Stomach (tissue), 9 donors: ENCODE results near the gene NBEAL2. TPM values are rescaled to one million over a fixed set of nuclear protein-coding genes. Genes with fewer than 3 reads are reported as not detected.

Experiments
- DNase-seq, 2 donors: peaks; one replicate each; pipeline versions ENCODE4 v3.0.0 to v3.0.0-alpha.2; 2013 to 2019
- H3K27ac ChIP-seq, 5 donors: fragments of 200-600 bp in 4 of 5; sonication (generic) in 4 of 5; one replicate each; pipeline ENCODE4 v1.5.1; 2013 to 2019; ENCODE audit warnings: mild to moderate bottlenecking in 1 of 5, moderate library complexity in 1 of 5
- H3K27me3 ChIP-seq, 3 donors: fragments of 200-600 bp; sonication (generic); one replicate each; pipeline ENCODE4 v1.5.1; 2017 to 2019; ENCODE audit warnings: mixed run types in 1 of 3
- H3K36me3 ChIP-seq, 4 donors: fragments of 200-600 bp; sonication (generic); 1 replicate in 3 of 4; 2 replicates in 1 of 4; pipeline ENCODE4 v1.5.1; 2016 to 2019
- H3K4me1 ChIP-seq, 4 donors: fragments of 200-600 bp; sonication (generic); one replicate each; pipeline ENCODE4 v1.5.1; 2016 to 2019
- H3K4me3 ChIP-seq, 4 donors: fragments of 200-600 bp; sonication (generic) in 3 of 4; one replicate each; pipeline ENCODE4 v1.5.1; 2016 to 2019; ENCODE audit warnings: mild to moderate bottlenecking in 1 of 4
- H3K9me3 ChIP-seq, 4 donors: fragments of 200-600 bp; sonication (generic); one replicate each; pipeline ENCODE4 v1.5.1; 2016 to 2019
- CTCF ChIP-seq, 7 experiments: fragments of 450-650 bp in 4 of 7; fragments of 200-600 bp in 3 of 7; sonication (generic) in 3 of 7; IDR thresholded peaks; one replicate each; pipeline ENCODE4 v1.5.1; 2016 to 2019; ENCODE audit warnings: antibody characterized with exemption in 7 of 7, control low read depth in 2 of 7, mild to moderate bottlenecking in 1 of 7
- EP300 ChIP-seq: sonication (generic); formaldehyde crosslinking; IDR thresholded peaks from one replicate; pipeline ENCODE4 v1.6.1; 2017; ENCODE audit warnings: antibody characterized with exemption
- POLR2A ChIP-seq, 4 donors: fragments of 450-650 bp; IDR thresholded peaks; one replicate each; pipeline ENCODE4 v1.6.1; 2016; ENCODE audit warnings: antibody characterized with exemption in 4 of 4, control low read depth in 2 of 4, mild to moderate bottlenecking in 1 of 4, moderate library complexity in 1 of 4
- POLR2AphosphoS5 ChIP-seq, 3 donors: sonication (generic); formaldehyde crosslinking; IDR thresholded peaks; one replicate each; pipeline ENCODE4 v1.6.1; 2016; ENCODE audit warnings: antibody characterized with exemption in 3 of 3
- WGBS, 5 donors: extraction: QIAGEN DNeasy Blood & Tissue Kit in 3 of 5; methylation state at CpG; one replicate each; pipeline versions ENCODE4 v1.1.5 to v1.1.7; 2013 to 2018; 5-methylcytosine and 5-hydroxymethylcytosine counted together
- intact Hi-C: fragments of 100-400 bp; cut with DNase I; formaldehyde crosslinking; loops from one replicate; pipeline ENCODE4 v1.15.1; 2023; ENCODE audit warnings: low total_unique reads
- polyA plus RNA-seq, 3 donors: library from polyadenylated mRNA; stranded (reverse); fragments of 200-250 nt; gene quantifications; one replicate each; pipeline ENCODE4 v1.2.3, GENCODE V29; 2013
- total RNA-seq, 5 donors: library from RNA; depleted of rRNA; stranded (reverse); fragments of >200 nt; gene quantifications; one replicate each; pipeline versions ENCODE4 v1.1.0 to v1.2.3, GENCODE V29; 2014 to 2016
- donor health status: healthy with polysubstance abuse.
- donor health status: Bipolar disorder and iron deficiency.
- donor health status: healthy.

NBEAL2 gene
- total and polyA plus RNA-seq, 8 donors = 35.0 to 653 (median 214) TPM

- Histone ChIP-seq H3K9me3 (no peaks in the 10 kb centered on the region), H3K4me3 (peak overlapping the region in 2 of 4 donors; percentile 12 to 31), H3K27ac (peak overlapping the region; percentile 31 to 85 (median 69)), H3K4me1 (peaks cover 48 to 88% (median 74%) of the 10 kb centered on the region in 4 donors), H3K27me3 (no peaks in the 10 kb centered on the region), H3K36me3 (peaks cover 7 to 55% (median 40%) of the 10 kb centered on the region in 4 donors)
- 17 to 48% (median 27%) methylated on average over 9 of the region's 9 CpGs for WGBS, 5 donors
- TF ChIP-seq POLR2AphosphoS5 (IDR thresholded peaks at IDR 0.05) = no peak
- TF ChIP-seq EP300 = no peak
- TF ChIP-seq POLR2A (IDR thresholded peaks at IDR 0.05) = no peak
- no peak for TF ChIP-seq CTCF (IDR thresholded peaks at IDR 0.05)
- intact Hi-C loops = no loop called here
- peak; percentile 57 to 68 for DNase-seq
Measured at GRCh38 chr3:46987319-46987742, 7.9 kb downstream of the NBEAL2 start.

DNA sequence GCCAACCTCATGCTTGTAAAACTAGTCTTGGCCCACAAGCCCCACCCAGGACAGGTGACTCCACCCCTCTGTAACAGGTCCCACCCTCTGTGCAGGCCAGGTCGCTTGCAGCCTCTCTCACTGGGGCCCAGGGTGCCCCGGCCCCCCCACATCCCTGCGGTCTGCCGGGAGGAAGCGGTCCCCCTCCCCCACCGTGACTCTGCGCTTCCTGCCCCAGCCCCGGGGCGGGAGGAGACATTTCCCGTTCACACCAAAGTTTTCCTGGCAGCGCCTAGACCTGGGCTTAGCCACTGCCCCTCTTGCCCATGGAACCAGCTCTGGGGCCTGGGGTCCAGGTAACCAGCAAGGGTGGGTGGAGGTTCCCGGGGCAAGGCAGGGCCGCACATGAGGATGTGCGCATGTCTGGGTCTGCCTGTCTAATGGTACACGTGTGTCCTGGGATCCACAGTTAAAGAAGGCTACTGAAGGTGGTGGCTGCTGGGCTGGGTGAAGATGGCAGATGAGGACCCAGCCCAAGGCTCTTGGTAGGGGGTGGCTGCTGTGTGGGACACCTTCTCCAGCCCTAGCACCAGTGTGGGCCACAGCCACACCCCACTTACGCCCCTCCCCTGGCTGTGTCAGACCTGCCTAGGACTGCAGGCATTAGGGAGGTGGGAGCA, 8.4 kb downstream of the NBEAL2 start:
- no peak for TF ChIP-seq EP300
- peak in 1 of 3 donors; percentile 70 for TF ChIP-seq POLR2AphosphoS5 (IDR thresholded peaks at IDR 0.05)
- Histone ChIP-seq H3K27ac (peak overlapping the region; percentile 31 to 85 (median 69)), H3K36me3 (peaks cover 7 to 60% (median 46%) of the 10 kb centered on the region in 4 donors), H3K4me1 (peaks cover 46 to 83% (median 69%) of the 10 kb centered on the region in 4 donors), H3K9me3 (no peaks in the 10 kb centered on the region), H3K27me3 (no peaks in the 10 kb centered on the region), H3K4me3 (peak overlapping the region in 3 of 4 donors; percentile 8 to 31 (median 12))
- intact Hi-C loops = no loop called here
- DNase-seq = peak; percentile 78 to 88
- 27 to 42% (median 30%) methylated on average over 13 to 16 of the region's 16 CpGs for WGBS, 5 donors

- peak overlapping the region in 4 of 5 donors; percentile 66 to 85 (median 69) for H3K27ac ChIP-seq
Measured at GRCh38 chr3:46988616-46989015, 9.2 kb downstream of the NBEAL2 start.

GRCh38 chr3:46989146-46989810, 9.8 kb downstream of the NBEAL2 start:
- DNase-seq = no peak
- Histone ChIP-seq H3K36me3 (peaks cover 12 to 73% (median 59%) of the 10 kb centered on the region in 4 donors), H3K9me3 (no peaks in the 10 kb centered on the region), H3K4me1 (peaks cover 46 to 70% (median 57%) of the 10 kb centered on the region in 4 donors), H3K27me3 (no peaks in the 10 kb centered on the region), H3K4me3 (peak overlapping the region in 2 of 4 donors; percentile 12 to 18), H3K27ac (peak overlapping the region in 4 of 5 donors; percentile 10 to 85 (median 68))
- no peak for TF ChIP-seq POLR2AphosphoS5 (IDR thresholded peaks at IDR 0.05)
- no peak for TF ChIP-seq POLR2A (IDR thresholded peaks at IDR 0.05)
- no peak for TF ChIP-seq EP300
- no peak for TF ChIP-seq CTCF (IDR thresholded peaks at IDR 0.05)
- intact Hi-C loops = no loop called here
- 78 to 89% (median 80%) methylated on average over 14 to 17 of the region's 17 CpGs for WGBS, 5 donors

More at GRCh38 chr3:46988616-46989015, 9.2 kb downstream of the NBEAL2 start:
- Histone ChIP-seq H3K4me3 (peak overlapping the region in 3 of 4 donors; percentile 8 to 18 (median 12)), H3K9me3 (no peaks in the 10 kb centered on the region), H3K27me3 (no peaks in the 10 kb centered on the region), H3K4me1 (peaks cover 46 to 75% (median 62%) of the 10 kb centered on the region in 4 donors), H3K36me3 (peaks cover 7 to 68% (median 53%) of the 10 kb centered on the region in 4 donors)
- 68 to 92% (median 90%) methylated on average over 2 to 4 of the region's 4 CpGs for whole genome bisulfite sequencing, 5 donors
- DNase-seq = no peak
- intact Hi-C loops = no loop called here
- TF ChIP-seq CTCF (IDR thresholded peaks at IDR 0.05) = no peak
- TF ChIP-seq EP300 = no peak
- no peak for TF ChIP-seq POLR2A (IDR thresholded peaks at IDR 0.05)
- TF ChIP-seq POLR2AphosphoS5 (IDR thresholded peaks at IDR 0.05) = no peak
